ENCODE results near the gene OR4D2.

The OR4D2 gene

GRCh38 chr17:58210922-58211321, 44.1 kb downstream of the OR4D2 start:
- no peak for DNase-seq (ENCODE audit: low read depth in 3 of 3)

- DNase-seq (ENCODE audit: low read depth in 3 of 3) = no peak
Measured at GRCh38 chr17:58215685-58216084, 48.9 kb downstream of the OR4D2 start.

GRCh38 chr17:58217766-58218165, 51.0 kb downstream of the OR4D2 start:
- DNase-seq (ENCODE audit: low read depth in 3 of 3) = no peak

GRCh38 chr17:58219007-58219788, 52.4 kb downstream of the OR4D2 start, which contains the start of gene MKS1:
Gene MKS1, minus strand, starts transcription at chr17:58219255. Its CDS starts 25 bp downstream, at chr17:58219230.
- peak; percentile 90 to 95 (median 91) for DNase-seq (ENCODE audit: low read depth in 3 of 3)

- no peak for DNase-seq (ENCODE audit: low read depth in 3 of 3)
Measured at GRCh38 chr17:58219789-58220183, 53.0 kb downstream of the OR4D2 start.
